HG03025 (cell line): Measurements from ENCODE around the gene P3H3.

Source experiments
- ATAC-seq: cut with Tn5 transposase; IDR thresholded peaks from one replicate; pipeline ENCODE4 v1.9.1; 2021; ENCODE audit warnings: mild to moderate bottlenecking, moderate library complexity; ENCODE audit not compliant: unreplicated experiment, low FRiP score

The P3H3 gene

DNA sequence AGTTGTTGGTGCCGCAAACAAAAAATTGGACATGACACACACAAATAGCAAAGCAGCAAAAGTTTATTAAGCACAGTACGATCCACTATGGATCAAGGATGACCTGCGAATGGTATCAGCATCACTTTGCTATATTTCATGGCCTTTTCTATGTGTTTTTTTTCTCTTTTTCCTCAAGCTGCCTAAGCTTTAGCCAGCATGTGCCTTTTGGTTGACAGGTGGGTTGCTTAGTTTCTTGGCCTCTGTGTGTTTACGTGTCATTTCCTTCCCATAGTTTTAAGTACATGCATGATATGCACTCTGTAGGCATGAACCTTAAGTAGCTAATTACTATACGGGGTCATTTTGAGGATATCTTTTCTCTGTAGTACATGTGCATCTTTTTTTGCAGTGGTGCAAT is 29.1 kb upstream of the P3H3 start:
- no peak for ATAC-seq

DNA sequence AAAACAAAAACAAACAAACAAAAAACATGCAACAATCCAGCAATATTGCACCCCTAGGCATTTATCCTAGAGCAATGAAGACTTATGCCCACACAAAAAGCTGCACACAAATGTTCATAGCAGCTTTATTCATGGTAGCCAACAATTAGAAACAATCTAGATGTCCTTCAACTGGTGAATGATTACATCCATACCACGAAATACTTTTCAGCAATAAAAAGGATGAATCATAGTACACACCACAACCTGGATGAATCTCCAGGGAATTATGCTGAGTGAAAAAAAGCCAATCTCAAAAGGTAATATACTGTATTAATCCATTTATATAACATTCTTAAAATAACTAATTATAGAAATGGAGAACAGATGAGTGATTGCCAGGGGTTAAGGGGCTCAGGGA is 21.0 kb upstream of the P3H3 start:
- ATAC-seq, result no peak

- ATAC-seq, result no peak
Measured at GRCh38 chr12:6809056-6809455, 19.2 kb upstream of the P3H3 start.

DNA sequence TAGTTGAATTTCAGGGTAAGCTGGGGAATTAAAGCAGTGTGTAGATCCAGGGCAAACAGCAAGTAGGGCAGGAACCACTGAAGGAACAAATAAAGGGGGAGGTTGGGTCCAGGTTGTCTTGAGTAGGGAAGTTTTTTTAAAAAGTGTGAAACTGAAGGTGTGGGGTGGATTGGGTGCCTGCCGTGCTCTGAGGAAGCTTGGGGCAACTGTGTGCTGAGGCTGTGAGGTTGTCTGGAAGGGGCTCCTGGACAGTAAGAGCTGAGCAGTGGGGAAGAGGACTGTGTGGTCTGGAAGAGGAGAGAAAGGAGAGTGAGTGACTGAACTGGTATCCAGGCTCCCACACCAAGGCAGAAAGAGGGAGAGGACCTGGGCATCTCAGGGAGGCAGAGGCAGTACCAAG is 17.4 kb upstream of the P3H3 start:
- ATAC-seq, result no peak

- no peak for ATAC-seq
Measured at GRCh38 chr12:6813363-6813762, 14.8 kb upstream of the P3H3 start.

DNA sequence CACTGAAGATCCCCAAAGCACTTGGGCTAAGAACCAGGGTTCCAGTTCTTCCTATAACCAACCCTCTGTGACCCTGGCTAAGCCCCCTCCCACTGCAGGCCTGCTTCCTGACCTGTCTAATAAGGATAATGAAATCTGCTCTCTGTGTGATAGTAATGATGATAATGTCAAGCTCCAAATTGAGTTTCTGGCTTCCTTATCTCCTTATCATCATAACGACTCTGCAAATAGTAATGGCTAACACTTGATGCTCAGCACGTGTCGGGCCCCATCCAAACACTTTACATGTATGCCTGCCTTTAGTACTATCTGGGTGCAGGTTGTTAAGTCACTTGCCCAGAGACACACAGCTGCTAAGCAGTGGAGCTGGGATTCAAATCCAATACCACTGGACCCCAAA is 11.6 kb upstream of the P3H3 start:
- ATAC-seq, result no peak

DNA sequence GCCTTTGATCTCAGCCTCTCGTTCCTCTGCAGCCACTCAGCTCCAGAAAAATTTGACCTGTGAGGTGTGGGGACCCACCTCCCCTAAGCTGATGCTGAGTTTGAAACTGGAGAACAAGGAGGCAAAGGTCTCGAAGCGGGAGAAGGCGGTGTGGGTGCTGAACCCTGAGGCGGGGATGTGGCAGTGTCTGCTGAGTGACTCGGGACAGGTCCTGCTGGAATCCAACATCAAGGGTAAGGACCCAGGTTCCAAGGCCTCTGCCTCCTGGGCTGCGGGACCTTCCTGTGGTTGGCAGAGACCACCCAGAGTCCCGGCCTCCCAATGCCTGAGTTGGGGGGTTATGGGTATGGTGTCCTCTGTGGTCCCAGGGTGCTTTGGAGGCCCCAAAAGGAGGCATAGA is 11.1 kb upstream of the P3H3 start:
- no peak for ATAC-seq

DNA sequence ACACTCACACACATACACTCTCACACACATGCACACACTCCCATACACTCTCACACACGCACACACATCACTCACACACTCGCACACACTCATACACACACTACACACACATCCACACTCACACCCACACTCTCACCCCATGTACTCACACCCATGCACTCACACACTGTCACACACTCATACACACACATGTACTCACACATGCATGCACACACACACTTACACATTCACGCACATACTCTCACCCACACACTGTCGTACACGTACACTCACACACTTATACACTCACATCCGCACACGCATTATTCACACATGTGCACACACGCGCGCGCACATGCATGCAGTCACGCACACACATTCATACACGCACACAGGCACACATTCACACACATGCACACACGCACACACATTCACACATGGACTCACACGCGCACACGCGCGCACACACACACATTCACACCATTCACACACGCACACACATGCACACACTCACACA is 10.5 kb upstream of the P3H3 start:
- no peak for ATAC-seq

DNA sequence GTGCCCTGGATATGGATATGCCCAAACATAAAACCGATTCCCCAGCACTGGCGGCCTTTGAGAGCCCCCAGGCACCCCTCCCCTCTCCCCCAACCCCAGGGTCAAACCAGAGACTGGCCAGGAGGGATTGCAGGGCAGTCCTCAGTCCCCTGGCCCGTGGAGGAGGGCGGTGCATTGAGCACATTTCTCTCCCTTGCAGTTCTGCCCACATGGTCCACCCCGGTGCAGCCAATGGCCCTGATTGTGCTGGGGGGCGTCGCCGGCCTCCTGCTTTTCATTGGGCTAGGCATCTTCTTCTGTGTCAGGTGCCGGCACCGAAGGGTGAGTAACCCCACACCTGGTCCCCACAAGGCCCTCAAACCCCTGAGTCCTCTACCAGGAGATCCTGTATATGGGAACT is 10.0 kb upstream of the P3H3 start:
- no peak for ATAC-seq

DNA sequence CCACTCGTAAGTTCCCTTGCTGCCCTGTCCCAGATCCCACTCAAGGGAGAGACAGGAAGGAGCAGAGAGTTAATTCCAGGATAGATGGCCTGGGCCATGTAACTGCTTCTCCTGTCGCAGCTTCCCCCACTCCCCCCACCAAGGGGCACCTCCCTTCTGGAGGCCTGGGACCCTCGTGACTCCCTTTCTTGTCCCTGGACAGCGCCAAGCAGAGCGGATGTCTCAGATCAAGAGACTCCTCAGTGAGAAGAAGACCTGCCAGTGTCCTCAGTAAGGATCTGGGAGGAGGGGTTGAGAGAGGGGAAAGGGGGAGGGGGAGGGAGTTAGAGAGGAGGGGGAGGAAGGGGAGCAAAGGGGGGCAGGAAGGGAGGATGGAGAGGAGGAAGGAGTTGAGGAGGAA is 9.6 kb upstream of the P3H3 start:
- no peak for ATAC-seq

GRCh38 chr12:6819106-6820030 is 8.8 kb upstream of the P3H3 start:
- ATAC-seq, result no peak

DNA sequence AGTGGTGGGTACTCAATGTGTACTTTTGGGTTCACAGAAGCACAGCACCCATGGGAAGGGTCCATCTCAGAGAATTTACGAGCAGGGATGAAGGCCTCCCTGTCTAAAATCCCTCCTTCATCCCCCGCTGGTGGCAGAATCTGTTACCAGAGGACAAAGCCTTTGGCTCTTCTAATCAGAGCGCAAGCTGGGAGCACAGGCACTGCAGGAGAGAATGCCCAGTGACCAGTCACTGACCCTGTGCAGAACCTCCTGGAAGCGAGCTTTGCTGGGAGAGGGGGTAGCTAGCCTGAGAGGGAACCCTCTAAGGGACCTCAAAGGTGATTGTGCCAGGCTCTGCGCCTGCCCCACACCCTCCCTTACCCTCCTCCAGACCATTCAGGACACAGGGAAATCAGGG is 8.0 kb upstream of the P3H3 start:
- ATAC-seq, result no peak

- ATAC-seq, result no peak
Measured at GRCh38 chr12:6821591-6822425, 6.4 kb upstream of the P3H3 start, which contains the start of gene GPR162. GPR162 (plus strand) TSS chr12:6821821; CDS start chr12:6823899, 2,078 bp downstream.

DNA sequence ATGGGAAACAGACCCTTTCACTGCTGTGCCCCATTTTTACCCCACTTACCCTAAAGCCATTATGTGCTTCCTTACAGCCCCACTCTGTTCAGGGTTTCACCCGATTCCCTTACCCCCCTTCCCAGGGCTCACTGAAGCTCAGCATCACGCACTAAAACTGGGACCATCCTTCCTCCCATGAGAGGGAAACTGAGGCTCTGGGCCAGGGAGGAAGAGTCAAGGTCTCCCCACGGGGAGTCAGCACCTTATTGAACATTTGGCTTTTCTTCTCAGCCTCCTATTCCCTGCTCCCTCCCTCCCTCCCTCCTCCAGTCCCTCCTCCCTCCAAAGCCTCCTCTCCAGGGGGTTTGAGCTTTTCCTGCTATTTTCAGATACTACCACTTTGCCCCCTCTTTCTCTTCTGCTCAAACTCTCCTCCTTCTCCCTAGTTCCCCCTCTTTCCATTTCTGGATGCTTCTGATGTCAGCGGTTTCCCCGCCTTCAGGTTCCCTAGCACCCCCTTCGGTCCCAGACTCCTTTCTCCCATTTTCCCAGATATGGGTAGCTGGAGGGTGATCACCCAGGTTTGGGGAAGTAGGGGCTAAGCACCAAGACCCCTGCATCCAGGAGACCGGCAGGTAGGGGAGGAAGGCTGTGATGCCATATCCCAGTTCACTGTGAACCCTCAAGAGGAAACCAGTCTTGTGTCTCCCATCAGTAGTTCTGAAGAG is 5.6 kb upstream of the P3H3 start:
- ATAC-seq, result no peak

GRCh38 chr12:6823182-6824084 is 4.8 kb upstream of the P3H3 start:
- no peak for ATAC-seq

DNA sequence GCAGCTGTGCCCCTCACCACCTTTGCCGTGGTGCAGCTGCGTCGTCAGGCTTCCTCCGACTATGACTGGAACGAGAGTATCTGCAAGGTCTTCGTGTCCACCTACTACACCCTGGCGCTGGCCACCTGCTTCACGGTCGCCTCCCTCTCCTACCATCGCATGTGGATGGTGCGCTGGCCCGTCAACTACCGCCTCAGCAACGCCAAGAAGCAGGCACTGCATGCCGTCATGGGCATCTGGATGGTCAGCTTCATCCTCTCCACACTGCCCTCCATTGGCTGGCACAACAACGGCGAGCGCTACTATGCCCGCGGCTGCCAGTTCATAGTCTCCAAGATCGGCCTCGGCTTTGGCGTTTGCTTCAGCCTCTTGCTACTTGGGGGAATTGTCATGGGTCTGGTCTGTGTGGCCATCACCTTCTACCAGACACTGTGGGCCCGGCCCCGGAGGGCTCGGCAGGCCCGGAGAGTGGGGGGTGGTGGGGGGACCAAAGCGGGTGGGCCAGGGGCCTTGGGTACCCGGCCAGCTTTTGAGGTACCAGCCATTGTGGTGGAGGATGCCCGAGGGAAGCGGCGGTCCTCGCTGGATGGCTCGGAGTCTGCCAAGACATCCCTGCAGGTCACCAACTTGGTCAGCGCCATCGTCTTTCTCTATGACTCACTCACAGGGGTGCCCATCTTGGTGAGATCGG is 4.0 kb upstream of the P3H3 start:
- no peak for ATAC-seq

- ATAC-seq, result no peak
Measured at GRCh38 chr12:6824901-6825381, 3.3 kb upstream of the P3H3 start.

GRCh38 chr12:6825398-6826124 is 2.6 kb upstream of the P3H3 start:
- ATAC-seq, result no peak
